HepG2 (cell line): ENCODE measurements around the gene TLCD3B. TPM values are rescaled to one million over a fixed set of nuclear protein-coding genes. Genes with fewer than 3 reads are reported as not detected.
A peak's percentile ranks its signal among the peaks of the same experiment; 100 is the strongest.

Experiments used
- FOXK1 ChIP-seq: sonication (generic); formaldehyde crosslinking; IDR thresholded peaks from 2 replicates; pipeline ENCODE4 v1.4.0; 2020; ENCODE audit warnings: low read depth, missing genetic modification reagents, borderline replicate concordance
- GLI4 ChIP-seq: sonication (generic); formaldehyde crosslinking; IDR thresholded peaks from 2 replicates; pipeline ENCODE4 v1.5.1; 2020; ENCODE audit warnings: missing genetic modification reagents, mild to moderate bottlenecking, moderate library complexity, borderline replicate concordance
- KAT2B ChIP-seq: fragments of 150-350 bp; IDR thresholded peaks from 2 replicates; pipeline ENCODE4 v1.6.1; 2014; ENCODE audit warnings: low read depth, low read length, borderline replicate concordance
- KDM4B ChIP-seq: sonication (generic); formaldehyde crosslinking; IDR thresholded peaks from 2 replicates; pipeline ENCODE4 v1.4.0; 2020; ENCODE audit warnings: missing genetic modification reagents
- KLF9 ChIP-seq: IDR thresholded peaks from 2 replicates; pipeline ENCODE4 v1.6.1; 2016; ENCODE audit warnings: low read depth
- MEF2D ChIP-seq: sonication (generic); formaldehyde crosslinking; IDR thresholded peaks from 2 replicates; pipeline ENCODE4 v1.5.1; 2020; ENCODE audit warnings: mild to moderate bottlenecking, missing genetic modification reagents
- MXD3 ChIP-seq: IDR thresholded peaks from 2 replicates; pipeline ENCODE4 v1.6.1; 2016; ENCODE audit warnings: mild to moderate bottlenecking, missing biosample characterization, missing genetic modification reagents
- SP4 ChIP-seq: sonication (generic); formaldehyde crosslinking; IDR thresholded peaks from 2 replicates; pipeline ENCODE4 v1.8.1; 2023; ENCODE audit warnings: mild to moderate bottlenecking, missing genetic modification reagents
- XRCC5 ChIP-seq: fragments of 200-400 bp; formaldehyde crosslinking; optimal IDR thresholded peaks from 2 replicates; pipeline ENCODE3; 2017; ENCODE audit warnings: mild to moderate bottlenecking, low read length
- ZNF333 ChIP-seq: sonication (generic); formaldehyde crosslinking; IDR thresholded peaks from 2 replicates; pipeline ENCODE4 v1.4.0; 2020; ENCODE audit warnings: mild to moderate bottlenecking, missing genetic modification reagents, borderline replicate concordance
- ZNF441 ChIP-seq: sonication (generic); formaldehyde crosslinking; IDR thresholded peaks from 2 replicates; pipeline ENCODE4 v1.7.0; 2021; ENCODE audit warnings: missing genetic modification reagents, borderline replicate concordance
- ZNF800 ChIP-seq: sonication (generic); formaldehyde crosslinking; IDR thresholded peaks from 2 replicates; pipeline ENCODE4 v1.4.0; 2020; ENCODE audit warnings: missing genetic modification reagents
- ZNF883 ChIP-seq: sonication (generic); formaldehyde crosslinking; IDR thresholded peaks from 2 replicates; pipeline ENCODE4 v1.5.1; 2020; ENCODE audit warnings: mild to moderate bottlenecking, missing genetic modification reagents; ENCODE audit errors: not compliant biosample characterization
- polyA plus RNA-seq, 8 experiments: library from polyadenylated mRNA; depleted of rRNA in 3 of 8; stranded (reverse) in 7 of 8; unstranded in 1 of 8; fragments of >200 nt; fragmentation: Illumina TruSeq in 4 of 8; extraction: Trizol in 4 of 8; gene quantifications; 2 replicates each; pipeline versions ENCODE4 v1.2.1 to v1.2.3, GENCODE V29; 2011 to 2016; ENCODE audit warnings: low read depth in 4 of 8, missing spikeins in 1 of 8, mixed read lengths in 1 of 8; ENCODE audit not compliant: insufficient read depth in 1 of 8
- total RNA-seq, 5 experiments: library from RNA; depleted of rRNA; stranded (reverse); fragments of >200 nt; fragmentation: Illumina TruSeq; extraction: Trizol; gene quantifications; 2 replicates each; pipeline ENCODE4 v1.2.3, GENCODE V29; 2016; ENCODE audit warnings: low read depth in 1 of 5
- TF ChIP-seq, protein P1 (sequence below): sonication (generic); formaldehyde crosslinking; IDR thresholded peaks from 2 replicates; pipeline ENCODE4 v1.5.1; 2020; ENCODE audit warnings: mild to moderate bottlenecking, missing genetic modification reagents, moderate library complexity
- TF ChIP-seq, protein P2 (sequence below): fragments of 450-650 bp; IDR thresholded peaks from 2 replicates; pipeline ENCODE4 v1.6.1; 2016
- TF ChIP-seq, protein P3 (sequence below): sonication (generic); formaldehyde crosslinking; IDR thresholded peaks from 2 replicates; pipeline ENCODE4 v1.5.0; 2020; ENCODE audit warnings: mild to moderate bottlenecking, missing genetic modification reagents

Gene TLCD3B
- total and polyA plus RNA-seq, 2 of the 13 experiments (the other 11 are each of a cell fraction or from before 2014, with no cell fraction given): not detected

GRCh38 chr16:30010844-30011713 lies 20.0 kb downstream of the TLCD3B start, which contains the start of gene DOC2A (continued):
- TF ChIP-seq, protein P1, sequence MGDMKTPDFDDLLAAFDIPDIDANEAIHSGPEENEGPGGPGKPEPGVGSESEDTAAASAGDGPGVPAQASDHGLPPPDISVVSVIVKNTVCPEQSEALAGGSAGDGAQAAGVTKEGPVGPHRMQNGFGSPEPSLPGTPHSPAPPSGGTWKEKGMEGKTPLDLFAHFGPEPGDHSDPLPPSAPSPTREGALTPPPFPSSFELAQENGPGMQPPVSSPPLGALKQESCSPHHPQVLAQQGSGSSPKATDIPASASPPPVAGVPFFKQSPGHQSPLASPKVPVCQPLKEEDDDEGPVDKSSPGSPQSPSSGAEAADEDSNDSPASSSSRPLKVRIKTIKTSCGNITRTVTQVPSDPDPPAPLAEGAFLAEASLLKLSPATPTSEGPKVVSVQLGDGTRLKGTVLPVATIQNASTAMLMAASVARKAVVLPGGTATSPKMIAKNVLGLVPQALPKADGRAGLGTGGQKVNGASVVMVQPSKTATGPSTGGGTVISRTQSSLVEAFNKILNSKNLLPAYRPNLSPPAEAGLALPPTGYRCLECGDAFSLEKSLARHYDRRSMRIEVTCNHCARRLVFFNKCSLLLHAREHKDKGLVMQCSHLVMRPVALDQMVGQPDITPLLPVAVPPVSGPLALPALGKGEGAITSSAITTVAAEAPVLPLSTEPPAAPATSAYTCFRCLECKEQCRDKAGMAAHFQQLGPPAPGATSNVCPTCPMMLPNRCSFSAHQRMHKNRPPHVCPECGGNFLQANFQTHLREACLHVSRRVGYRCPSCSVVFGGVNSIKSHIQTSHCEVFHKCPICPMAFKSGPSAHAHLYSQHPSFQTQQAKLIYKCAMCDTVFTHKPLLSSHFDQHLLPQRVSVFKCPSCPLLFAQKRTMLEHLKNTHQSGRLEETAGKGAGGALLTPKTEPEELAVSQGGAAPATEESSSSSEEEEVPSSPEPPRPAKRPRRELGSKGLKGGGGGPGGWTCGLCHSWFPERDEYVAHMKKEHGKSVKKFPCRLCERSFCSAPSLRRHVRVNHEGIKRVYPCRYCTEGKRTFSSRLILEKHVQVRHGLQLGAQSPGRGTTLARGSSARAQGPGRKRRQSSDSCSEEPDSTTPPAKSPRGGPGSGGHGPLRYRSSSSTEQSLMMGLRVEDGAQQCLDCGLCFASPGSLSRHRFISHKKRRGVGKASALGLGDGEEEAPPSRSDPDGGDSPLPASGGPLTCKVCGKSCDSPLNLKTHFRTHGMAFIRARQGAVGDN: peak; percentile 32; the same call in 1 of the 2 replicates
- TF ChIP-seq, protein P2, sequence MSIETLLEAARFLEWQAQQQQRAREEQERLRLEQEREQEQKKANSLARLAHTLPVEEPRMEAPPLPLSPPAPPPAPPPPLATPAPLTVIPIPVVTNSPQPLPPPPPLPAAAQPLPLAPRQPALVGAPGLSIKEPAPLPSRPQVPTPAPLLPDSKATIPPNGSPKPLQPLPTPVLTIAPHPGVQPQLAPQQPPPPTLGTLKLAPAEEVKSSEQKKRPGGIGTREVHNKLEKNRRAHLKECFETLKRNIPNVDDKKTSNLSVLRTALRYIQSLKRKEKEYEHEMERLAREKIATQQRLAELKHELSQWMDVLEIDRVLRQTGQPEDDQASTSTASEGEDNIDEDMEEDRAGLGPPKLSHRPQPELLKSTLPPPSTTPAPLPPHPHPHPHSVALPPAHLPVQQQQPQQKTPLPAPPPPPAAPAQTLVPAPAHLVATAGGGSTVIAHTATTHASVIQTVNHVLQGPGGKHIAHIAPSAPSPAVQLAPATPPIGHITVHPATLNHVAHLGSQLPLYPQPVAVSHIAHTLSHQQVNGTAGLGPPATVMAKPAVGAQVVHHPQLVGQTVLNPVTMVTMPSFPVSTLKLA: 0 out of 2 replicates have a peak, but pooled peaks have one; percentile 22
- TF ChIP-seq ZNF883 (CRISPR knock-in tag) (peak; percentile 26), FOXK1 (CRISPR knock-in tag) (no peak), ZNF333 (CRISPR knock-in tag) (0 out of 2 replicates have a peak, but pooled peaks have one; percentile 64), SP4 (CRISPR knock-in tag) (0 out of 2 replicates have a peak, but pooled peaks have one; percentile 25), XRCC5 (no peak), GLI4 (no peak), MXD3 (CRISPR knock-in tag) (no peak), MEF2D (no peak), ZNF441 (CRISPR knock-in tag) (peak; percentile 62; the same call in 1 of the 2 replicates), KAT2B (no peak), ZNF800 (0 out of 2 replicates have a peak, but pooled peaks have one; percentile 35), KLF9 (CRISPR knock-in tag) (no peak), KDM4B (CRISPR knock-in tag) (no peak)
- TF ChIP-seq, protein P3, sequence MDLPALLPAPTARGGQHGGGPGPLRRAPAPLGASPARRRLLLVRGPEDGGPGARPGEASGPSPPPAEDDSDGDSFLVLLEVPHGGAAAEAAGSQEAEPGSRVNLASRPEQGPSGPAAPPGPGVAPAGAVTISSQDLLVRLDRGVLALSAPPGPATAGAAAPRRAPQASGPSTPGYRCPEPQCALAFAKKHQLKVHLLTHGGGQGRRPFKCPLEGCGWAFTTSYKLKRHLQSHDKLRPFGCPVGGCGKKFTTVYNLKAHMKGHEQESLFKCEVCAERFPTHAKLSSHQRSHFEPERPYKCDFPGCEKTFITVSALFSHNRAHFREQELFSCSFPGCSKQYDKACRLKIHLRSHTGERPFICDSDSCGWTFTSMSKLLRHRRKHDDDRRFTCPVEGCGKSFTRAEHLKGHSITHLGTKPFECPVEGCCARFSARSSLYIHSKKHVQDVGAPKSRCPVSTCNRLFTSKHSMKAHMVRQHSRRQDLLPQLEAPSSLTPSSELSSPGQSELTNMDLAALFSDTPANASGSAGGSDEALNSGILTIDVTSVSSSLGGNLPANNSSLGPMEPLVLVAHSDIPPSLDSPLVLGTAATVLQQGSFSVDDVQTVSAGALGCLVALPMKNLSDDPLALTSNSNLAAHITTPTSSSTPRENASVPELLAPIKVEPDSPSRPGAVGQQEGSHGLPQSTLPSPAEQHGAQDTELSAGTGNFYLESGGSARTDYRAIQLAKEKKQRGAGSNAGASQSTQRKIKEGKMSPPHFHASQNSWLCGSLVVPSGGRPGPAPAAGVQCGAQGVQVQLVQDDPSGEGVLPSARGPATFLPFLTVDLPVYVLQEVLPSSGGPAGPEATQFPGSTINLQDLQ (CRISPR knock-in tag): no peak
